ENCODE measurements around the gene ZBTB12.
A peak's percentile ranks its signal among the peaks of the same experiment; 100 is the strongest.
"Not testable (repeated sequence)": the region's sequence is repeated elsewhere in the genome, so short reads cannot be mapped to it uniquely, and the experiment has no call there.

Gene ZBTB12, protein sequence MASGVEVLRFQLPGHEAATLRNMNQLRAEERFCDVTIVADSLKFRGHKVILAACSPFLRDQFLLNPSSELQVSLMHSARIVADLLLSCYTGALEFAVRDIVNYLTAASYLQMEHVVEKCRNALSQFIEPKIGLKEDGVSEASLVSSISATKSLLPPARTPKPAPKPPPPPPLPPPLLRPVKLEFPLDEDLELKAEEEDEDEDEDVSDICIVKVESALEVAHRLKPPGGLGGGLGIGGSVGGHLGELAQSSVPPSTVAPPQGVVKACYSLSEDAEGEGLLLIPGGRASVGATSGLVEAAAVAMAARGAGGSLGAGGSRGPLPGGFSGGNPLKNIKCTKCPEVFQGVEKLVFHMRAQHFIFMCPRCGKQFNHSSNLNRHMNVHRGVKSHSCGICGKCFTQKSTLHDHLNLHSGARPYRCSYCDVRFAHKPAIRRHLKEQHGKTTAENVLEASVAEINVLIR
- total RNA-seq = 0 to 1.4 (median 0.12) reads per million in 17 experiments

DNA sequence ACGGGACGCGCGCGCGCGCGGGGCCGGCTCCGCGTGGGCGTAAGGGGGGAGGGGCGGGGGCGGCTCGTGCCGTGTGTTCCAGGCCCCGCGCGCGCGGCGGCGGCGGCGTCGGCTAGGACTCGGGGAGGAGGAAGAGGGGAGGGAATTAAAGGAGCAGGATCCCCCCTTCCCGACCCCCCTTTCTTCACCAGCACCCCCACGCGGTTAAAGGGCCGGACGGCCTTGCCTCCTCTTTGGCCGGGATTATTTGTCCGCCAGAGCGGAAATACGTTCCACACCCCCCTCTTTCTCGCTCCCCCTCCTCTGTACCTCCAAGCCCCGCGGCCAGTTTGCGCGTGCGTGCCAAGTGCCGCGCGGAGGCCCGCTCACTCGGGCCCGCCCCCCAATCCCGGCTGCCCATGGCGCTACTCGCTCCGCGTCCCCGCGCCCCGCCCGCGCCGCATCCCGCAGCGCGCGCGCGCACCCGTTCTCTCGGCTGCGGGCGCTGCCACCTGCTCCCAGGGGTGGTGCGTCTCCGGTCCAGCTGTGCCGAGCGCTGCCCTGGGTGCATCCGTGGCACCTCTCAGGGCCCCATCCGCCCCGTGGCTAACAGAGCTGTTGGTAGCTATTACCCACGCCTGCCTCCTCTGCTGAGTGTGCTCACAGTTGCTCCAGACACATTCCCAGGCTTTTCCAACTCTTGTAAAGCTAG lies at the start of gene ZBTB12:
Gene ZBTB12, minus strand, starts transcription at position 134 of the 691 bp plus-strand sequence. CDS start 781 bp downstream, outside the sequence.
- DNase-seq = peak; percentile 78 to 91 (median 85)

GRCh38 chr6:31949926-31950548 lies 48.2 kb upstream of the ZBTB12 start:
- DNase-seq = no peak

GRCh38 chr6:31948753-31949413 lies 47.0 kb upstream of the ZBTB12 start:
- DNase-seq = peak in 2 of 4 experiments; percentile 15 to 21

DNA sequence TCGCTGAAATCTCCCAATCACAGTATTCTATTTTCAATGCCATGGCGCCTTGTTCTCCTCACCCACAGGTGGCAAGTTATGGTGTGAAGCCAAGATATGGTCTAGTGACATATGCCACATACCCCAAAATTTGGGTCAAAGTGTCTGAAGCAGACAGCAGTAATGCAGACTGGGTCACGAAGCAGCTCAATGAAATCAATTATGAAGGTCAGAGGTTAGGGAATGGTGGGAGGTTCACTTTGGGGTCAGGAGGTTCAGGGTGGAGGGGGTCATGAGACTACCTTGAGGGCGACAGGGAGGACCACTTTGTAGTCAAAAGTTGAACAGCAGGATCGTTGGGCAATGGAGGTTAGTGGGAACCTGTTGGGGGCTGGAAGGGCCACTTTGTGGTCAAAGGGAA lies 46.4 kb upstream of the ZBTB12 start:
- DNase-seq = no peak

GRCh38 chr6:31947864-31948263 lies 46.0 kb upstream of the ZBTB12 start:
- no peak for DNase-seq

DNA sequence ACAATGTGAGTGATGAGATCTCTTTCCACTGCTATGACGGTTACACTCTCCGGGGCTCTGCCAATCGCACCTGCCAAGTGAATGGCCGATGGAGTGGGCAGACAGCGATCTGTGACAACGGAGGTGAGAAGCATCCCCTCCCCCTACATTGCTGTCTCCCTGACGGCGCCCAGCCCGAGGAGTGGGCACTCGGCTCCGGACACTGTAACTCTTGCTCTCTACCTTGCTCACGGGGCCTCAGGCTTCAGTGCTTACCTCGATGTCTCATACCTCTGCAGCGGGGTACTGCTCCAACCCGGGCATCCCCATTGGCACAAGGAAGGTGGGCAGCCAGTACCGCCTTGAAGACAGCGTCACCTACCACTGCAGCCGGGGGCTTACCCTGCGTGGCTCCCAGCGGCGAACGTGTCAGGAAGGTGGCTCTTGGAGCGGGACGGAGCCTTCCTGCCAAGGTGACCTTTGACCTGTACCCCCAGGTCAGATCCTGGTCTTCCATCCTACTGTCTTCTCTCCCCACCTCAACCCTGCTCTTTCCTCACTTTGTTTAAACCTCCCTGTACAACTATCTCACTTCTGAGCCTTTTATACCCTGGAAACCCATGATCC lies 45.3 kb upstream of the ZBTB12 start:
- DNase-seq = no peak

DNA sequence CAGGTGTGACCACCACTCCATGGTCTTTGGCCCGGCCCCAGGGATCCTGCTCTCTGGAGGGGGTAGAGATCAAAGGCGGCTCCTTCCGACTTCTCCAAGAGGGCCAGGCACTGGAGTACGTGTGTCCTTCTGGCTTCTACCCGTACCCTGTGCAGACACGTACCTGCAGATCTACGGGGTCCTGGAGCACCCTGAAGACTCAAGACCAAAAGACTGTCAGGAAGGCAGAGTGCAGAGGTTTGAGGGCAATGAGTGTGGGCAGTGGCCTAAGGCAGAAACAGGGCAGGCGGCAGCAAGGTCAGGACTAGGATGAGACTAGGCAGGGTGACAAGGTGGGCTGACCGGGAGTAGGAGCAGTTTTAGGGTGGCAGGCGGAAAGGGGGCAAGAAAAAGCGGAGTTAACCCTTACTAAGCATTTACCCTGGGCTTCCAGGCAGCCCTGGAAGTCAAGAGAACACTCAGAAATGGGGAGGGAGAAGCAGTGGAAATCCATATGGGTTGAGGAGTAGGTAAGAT lies 44.5 kb upstream of the ZBTB12 start:
- no peak for DNase-seq

DNA sequence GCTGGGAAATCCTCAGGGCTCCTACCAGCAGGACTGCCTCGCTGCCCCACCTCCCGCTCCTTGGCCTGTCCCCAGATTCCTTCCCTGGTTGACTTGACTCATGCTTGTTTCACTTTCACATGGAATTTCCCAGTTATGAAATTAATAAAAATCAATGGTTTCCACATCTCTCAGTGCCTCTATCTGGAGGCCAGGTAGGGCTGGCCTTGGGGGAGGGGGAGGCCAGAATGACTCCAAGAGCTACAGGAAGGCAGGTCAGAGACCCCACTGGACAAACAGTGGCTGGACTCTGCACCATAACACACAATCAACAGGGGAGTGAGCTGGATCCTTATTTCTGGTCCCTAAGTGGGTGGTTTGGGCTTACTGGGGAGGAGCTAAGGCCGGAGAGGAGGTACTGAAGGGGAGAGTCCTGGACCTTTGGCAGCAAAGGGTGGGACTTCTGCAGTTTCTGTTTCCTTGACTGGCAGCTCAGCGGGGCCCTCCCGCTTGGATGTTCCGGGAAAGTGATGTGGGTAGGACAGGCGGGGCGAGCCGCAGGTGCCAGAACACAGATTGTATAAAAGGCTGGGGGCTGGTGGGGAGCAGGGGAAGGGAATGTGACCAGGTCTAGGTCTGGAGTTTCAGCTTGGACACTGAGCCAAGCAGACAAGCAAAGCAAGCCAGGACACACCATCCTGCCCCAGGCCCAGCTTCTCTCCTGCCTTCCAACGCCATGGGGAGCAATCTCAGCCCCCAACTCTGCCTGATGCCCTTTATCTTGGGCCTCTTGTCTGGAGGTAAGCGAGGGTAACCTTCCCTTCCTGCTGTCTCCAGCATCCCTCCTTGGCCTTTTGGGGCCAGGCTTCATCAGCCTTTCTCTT lies 43.9 kb upstream of the ZBTB12 start, which contains the start of gene CFB:
Gene CFB, plus strand, starts transcription at position 589 of the 863 bp plus-strand sequence. Its CDS starts 127 bp downstream, at position 716.
- DNase-seq = peak; percentile 21 to 66 (median 47)

DNA sequence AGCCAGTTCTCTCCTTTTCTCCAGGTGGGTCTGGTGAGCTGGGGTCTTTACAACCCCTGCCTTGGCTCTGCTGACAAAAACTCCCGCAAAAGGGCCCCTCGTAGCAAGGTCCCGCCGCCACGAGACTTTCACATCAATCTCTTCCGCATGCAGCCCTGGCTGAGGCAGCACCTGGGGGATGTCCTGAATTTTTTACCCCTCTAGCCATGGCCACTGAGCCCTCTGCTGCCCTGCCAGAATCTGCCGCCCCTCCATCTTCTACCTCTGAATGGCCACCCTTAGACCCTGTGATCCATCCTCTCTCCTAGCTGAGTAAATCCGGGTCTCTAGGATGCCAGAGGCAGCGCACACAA lies 43.2 kb upstream of the ZBTB12 start:
- DNase-seq = no peak

GRCh38 chr6:31943742-31944141 lies 41.9 kb upstream of the ZBTB12 start:
- DNase-seq = no peak

GRCh38 chr6:31940256-31940664 lies 38.4 kb upstream of the ZBTB12 start:
- no peak for DNase-seq

DNA sequence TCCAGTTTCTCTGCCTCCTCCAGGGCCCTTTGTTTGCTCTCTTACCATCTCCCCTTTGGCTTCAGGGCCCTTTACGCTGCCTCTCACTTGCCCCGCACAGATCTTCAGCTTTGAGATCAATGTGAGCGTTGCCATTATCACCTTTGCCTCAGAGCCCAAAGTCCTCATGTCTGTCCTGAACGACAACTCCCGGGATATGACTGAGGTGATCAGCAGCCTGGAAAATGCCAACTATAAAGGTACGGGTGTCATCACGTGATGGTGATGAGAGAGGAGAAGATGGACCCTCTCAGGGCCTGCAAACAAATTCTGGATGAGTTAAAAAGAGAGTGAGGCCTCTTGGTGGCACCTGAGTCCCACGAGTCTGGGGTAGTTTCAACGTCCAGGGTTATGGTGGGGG lies 33.9 kb upstream of the ZBTB12 start:
- no peak for DNase-seq

DNA sequence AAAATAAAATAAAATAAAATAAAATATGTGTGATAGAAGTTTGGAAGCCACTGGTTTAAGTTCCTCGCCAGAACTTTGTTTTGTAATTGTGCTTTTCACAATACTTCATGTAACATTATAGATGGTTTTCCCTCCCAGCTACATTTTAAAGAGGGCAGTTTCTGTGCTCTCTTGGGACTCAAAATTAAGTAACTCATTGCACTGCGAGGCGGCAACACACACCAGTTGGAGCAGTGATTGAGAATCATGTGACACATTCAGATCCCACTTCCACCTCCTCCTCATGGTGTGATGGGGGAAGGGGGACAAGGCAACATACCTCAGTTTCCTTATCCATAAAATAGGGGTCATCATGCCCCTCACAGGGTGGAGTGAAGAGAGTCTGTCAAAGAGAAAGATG lies 33.1 kb upstream of the ZBTB12 start:
- peak in 3 of 4 experiments; percentile 16 to 52 (median 17) for DNase-seq

- no peak for DNase-seq
These were observed 31.7 kb upstream of the ZBTB12 start for GRCh38 chr6:31933537-31933936.

DNA sequence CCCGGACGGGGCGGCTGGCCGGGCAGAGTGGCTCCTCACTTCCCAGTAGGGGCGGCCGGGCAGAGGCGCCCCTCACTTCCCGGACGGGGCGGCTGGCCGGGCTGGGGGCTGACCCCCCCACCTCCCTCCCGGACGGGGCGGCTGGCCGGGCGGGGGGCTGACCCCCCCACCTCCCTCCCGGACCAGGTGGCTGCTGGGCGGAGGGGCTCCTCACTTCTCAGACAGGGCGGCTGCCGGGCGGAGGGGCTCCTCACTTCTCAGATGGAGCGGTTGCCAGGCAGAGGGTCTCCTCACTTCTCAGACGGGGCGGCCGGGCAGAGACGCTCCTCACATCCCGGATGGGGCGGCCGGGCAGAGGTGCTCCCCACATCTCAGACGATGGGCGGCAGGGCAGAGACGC lies 30.3 kb upstream of the ZBTB12 start:
- DNase-seq = not testable (repeated sequence)

GRCh38 chr6:31930962-31931361 lies 29.1 kb upstream of the ZBTB12 start:
- no peak for DNase-seq

GRCh38 chr6:31928672-31928939 lies 26.7 kb upstream of the ZBTB12 start:
- no peak for DNase-seq

DNA sequence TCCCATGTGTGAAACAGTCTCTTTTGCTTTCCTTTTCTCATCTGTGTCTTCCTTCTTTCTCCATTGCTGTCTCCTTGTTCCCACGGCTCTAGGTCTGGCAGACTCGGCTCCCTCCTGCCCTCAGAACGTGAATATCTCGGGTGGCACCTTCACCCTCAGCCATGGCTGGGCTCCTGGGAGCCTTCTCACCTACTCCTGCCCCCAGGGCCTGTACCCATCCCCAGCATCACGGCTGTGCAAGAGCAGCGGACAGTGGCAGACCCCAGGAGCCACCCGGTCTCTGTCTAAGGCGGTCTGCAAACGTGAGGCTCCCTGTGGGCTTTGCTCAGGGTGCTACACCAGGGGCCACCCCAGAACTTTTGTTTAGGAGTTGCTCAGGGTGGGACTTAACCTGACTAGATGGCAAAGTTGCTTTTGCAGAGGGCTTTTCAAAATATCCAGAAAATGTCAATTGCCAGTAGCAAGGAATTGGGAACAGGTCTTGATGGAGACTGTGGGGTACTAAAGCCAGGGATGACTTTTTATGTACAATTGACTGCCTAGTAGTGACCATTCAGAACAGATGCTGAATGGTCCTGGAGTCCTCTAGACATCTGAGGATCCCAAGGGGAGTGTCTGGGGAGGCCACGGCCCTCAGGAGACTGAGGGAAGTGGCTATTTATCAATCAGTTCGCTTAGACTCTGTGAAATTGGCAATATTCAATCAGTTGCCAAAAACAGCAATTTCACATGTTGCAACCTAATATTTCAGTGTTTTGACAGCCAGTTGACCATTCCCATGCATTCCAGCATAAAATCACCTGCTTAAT lies 26.2 kb upstream of the ZBTB12 start:
- no peak for DNase-seq

GRCh38 chr6:31927242-31927862 lies 25.5 kb upstream of the ZBTB12 start, which contains the start of gene C2:
Gene C2, plus strand, starts transcription at chr6:31927717. Its CDS starts 36 bp downstream, at chr6:31927753.
- peak in 2 of 4 experiments; percentile 35 to 48 for DNase-seq

DNA sequence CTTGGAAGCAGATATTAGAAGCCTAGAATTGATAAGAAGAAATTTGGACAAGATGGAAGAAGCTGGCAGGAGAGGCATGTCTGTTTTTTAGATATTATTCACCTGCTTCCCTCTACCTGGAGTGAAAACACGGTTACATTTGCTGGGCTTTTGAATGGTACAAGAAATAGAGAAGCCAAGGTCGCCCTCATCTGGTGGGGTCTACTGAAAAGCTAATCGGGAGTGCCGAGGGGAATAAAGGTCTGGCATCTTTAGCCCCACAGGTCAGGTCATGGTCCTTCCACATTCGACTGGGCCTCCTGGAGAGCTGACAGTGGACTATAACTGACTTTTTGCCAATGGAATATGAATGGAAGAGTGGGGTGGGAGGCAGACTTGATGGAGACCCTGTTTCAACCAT lies 21.1 kb upstream of the ZBTB12 start:
- peak in 3 of 4 experiments; percentile 33 to 58 (median 38) for DNase-seq
